HG03060 (cell line): ENCODE data around the gene MYLK.

Experiments
- ATAC-seq: cut with Tn5 transposase; IDR thresholded peaks from one replicate; pipeline ENCODE4 v1.9.1; 2021; ENCODE audit warnings: low read depth, moderate number of reproducible peaks; ENCODE audit not compliant: unreplicated experiment

Gene MYLK

DNA sequence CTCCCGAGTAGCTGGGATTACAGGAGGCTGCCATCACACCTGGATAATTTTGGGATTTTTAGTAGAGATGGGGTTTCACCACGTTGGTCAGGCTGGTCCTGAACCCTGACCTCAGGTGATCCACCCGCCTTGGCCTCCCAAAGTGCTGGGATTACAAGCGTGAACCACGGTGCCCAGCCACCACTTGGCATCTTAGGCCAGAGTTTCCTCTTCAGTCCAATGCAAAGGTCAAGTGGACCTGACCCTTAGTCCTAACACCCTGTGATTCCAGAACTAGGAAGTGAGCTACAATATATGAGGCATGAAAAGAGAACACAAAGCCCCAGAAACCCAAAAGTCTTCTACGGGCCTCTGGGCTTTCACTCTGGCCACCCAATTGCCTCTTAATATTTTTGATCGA is 5.3 kb downstream of the MYLK start:
- ATAC-seq, result no peak

DNA sequence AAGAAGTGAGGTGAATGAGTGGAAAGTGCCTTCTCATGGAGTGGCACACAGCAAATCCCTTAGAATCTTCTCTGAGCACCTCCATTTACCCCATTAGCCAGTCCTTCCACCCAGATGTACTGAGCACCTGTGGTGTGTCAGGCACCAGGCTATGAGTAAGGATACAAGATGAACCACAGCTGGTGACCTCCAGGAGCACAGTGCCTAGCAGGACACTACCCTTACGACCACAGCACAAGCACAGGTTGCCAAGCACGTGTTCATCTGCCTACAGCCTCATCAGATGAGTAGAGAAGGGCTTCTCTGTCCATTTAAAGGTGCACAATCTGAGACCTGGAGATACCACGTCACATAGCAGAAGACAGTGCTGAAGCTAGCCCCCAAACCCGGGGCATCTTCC is 6.2 kb downstream of the MYLK start:
- ATAC-seq, result no peak

DNA sequence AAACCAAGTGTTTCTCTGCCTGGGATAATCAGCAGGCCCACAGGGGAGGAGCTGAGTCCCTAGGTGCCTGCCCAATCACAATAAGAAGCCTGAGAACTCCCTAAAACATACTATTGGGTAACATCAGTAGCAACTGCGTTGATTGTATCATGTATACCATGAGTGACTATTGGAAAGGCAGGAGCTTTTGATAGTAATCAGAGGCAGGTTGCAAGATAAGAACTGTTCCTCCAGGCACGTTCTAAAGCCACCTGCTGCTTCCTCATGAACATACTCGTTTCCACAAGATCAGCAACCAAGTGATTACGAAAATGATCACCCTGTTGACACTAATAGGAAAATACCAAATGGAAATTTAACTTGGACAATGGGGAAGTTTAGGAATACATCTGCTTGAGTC is 6.7 kb downstream of the MYLK start:
- no peak for ATAC-seq

DNA sequence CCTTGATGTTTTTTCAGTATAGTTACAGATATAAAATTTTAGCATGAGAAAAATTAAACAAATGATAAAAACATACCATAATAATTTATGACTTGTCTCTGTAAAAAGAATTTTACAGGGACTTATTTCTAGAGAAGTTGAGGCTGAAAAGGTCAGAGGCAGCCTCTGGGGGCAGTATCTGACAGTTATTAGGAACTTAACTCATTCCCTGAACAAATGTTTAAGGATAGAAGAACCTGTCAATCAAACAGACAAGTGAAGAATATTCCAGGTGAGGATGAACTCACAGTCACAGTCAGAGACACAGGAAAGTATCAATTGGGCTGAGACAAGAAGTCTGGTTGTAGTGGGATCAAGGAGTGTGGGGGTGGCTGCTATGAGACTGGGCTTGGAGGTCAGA is 7.3 kb downstream of the MYLK start:
- no peak for ATAC-seq

DNA sequence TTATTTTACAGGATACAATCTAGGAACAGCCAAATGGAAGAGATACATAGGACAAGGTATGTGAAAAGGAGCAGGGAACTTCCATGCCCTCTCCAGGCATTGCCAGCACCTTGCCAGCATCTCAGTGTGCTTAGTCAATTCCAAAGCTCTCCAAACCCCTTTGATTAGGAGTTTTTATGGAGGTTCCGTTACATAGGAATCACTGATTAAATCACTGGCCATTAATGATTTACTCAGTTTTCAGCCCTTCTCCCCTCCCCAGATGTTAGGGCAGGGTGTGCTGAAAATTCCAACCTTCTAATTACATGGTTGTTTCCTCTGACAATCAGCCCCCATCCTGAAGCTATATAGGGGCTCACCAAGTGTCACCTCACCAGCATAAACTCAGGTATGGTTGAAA is 11.5 kb downstream of the MYLK start:
- ATAC-seq, result no peak

DNA sequence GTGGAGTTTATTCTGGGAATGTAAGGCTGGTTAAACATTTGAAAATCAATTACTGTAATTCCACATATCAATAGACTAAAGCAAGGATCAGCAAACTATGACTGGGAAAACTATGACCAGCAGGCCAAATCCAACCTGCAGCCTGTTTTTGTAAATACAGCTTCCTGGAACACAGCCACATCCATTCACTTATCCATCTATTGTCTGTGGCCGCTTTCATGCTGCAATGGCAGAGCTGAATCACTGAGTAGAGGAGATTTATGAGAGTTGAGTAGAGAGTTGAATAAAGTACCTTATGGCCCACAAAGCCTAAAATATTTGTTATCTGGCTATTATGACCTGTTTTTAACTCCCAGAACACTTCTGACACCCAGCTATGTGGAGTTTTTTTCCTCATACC is 12.2 kb downstream of the MYLK start:
- ATAC-seq, result no peak

DNA sequence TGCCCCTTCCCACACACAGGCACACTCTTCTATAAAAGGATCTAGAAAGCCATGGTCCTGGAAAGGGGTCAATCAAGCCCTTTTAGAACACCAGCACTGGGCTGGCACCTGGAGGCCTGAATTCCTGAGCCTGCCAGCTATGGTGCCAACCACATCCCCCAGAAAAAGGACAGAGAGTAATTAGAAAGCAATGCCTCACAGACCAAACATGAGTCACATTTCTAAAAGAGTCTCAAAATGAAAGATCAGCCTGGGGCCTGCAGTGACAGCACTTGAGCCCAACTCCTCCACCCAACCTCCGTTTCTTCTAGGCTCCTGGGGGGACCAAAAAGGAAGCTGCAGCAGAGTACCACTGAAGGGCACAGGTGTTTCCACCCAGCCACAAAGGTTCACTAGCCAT is 14.1 kb downstream of the MYLK start:
- no peak for ATAC-seq

DNA sequence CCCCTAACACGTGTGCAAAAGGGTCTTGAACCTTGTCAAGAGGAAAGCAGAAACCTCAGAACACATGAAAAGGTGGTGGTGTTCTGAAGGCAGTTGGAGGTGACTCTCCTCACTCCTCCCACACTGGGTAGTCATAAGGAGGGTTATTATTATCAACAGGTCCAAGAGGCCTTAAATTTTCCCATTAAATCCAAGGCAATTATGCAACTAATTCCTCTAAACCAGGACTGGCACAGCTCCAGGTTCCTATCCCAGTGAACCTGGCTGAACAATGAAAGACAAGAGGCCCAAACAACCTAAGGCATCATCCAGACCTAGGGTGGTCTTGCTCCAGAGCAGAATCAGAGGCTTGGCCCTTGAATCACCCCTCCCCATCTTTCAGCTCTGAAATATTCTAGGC is 15.0 kb downstream of the MYLK start:
- ATAC-seq, result no peak

DNA sequence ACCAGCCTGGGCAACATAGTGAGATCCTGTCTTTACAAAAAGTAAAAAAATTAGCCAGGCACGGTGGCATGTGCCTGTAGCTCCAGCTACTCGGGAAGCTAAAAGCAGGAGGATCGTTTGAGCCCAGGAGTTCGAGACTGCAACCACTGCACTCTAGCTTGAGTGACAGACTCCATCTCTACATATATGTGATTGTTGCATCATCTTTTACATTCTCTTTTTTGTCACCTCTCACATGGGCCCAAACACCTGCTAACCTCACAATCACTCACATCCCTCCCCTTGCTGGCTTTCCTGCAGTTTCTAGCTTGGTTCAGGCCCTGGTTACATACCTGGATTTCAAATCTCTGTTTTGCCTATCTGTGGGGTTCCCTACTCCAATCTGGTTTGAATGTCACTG is 19.4 kb downstream of the MYLK start:
- no peak for ATAC-seq

DNA sequence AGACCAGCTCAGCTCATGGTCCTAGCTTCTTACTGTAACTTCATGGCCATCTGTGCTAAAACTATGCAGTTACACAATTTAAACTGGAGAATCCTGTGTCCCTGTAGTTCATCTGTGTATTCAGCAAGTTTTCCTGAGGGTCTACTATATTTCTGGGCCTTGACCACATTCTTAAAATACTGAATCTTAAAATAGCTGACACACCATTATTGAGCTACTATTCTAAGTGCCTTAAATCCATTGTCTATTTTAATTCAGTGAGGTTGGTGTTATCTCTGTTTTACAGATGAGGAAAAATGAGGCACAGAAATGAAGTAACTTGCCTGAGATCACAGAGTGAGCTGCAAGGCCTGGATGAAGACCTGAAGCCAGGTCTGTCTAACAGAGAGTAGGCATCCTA is 22.0 kb downstream of the MYLK start:
- no peak for ATAC-seq

DNA sequence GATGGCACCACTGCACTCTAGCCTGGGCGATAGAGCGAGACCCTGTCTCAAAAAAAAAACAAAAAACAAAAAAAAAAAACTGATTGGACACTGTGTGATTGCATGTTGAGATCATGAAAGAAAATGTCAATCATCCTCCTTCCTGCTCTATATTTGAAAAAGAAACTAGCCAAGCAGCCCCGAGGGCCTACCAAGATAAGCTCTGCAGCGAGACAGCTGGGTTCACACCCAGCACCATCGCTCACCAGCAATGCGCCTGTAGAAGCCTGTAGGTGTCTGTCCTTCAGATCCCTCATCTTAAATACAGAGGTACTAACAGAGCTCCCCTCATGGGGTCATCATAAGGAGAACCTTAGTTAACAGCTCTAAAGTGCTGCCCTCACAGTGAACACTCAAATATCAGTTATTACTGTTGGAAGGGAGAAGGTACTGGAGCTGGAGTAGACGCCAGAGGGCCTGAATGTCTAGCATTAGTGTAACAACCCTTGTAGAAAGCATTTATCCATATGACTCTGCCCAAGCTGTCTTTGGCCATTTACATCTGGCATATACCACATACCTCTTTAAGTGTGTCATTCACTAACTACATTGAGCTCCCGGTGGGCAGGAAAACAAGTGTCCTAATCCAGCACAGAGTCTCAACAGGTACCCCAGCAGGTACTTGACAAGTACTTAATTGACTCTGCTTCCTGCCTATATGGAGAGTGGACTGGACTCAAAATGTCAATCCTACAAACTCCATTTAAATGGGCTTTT is 22.9 kb downstream of the MYLK start:
- ATAC-seq, result no peak

DNA sequence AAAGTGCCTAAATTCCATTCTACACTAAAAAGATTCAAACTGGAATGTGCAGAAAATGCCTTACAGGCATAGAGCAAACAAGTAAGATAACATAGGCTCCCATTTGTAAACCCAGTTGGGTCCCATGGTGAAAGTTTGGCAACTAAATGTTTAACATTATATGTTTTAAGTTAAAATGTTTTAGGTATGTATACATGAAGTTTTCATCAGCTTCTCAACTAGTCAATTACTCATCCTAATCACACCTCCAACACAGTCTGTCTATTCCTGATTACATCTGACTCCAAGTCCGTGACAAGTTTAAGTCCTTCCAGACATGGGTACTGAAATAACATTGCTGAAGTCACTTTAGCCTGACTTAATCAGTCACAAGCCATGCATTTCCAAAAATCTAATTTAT is 25.0 kb downstream of the MYLK start:
- no peak for ATAC-seq

DNA sequence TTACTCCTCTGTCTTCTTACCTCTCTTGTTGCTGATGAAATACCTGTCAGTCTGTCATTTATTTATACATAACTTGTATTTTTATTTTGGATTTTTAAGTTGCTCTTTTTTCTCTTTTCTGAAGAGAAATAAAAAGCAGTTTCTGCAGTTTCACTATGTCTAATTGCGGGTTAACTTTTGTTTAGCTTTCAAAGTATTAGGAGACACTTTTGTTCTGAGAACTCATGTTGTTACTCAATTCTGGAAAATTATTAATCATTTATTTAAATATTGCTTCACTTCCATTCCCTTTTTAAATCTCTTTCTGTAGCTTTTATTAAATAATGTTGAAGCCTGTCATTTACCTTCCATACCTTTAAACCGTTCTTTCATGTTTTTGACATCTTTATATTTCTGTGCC is 29.2 kb downstream of the MYLK start:
- no peak for ATAC-seq

DNA sequence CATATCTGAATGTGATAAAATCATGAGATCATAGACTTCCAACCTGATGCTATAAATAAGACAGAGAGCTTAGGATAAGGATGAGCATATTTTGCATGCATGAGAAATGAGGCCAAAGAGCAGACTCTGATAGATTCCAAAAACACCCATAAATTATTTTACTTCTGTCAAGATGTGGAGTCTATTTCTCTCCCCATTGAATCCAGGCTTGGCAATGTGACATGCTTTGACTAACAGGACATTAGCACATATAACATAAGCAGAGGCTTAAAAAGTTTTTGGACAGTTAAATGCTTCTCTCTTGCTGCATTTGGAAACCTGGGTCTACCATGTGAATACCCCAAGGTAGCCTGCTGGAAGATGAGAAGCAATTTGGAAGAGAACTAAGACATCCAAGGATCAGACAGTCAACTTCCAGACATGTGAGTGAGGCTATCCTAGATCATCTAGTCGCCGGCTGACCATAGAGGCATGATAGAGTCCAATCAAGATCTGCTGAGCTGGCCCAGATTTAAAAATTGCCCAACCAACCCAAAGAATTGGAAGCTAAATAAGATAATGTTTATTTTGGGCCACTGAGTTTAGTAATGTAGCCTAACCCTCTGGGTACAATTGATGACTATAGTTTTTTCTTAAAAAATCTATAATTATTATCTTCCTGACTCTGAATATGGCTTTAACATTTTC is 30.3 kb downstream of the MYLK start:
- no peak for ATAC-seq

DNA sequence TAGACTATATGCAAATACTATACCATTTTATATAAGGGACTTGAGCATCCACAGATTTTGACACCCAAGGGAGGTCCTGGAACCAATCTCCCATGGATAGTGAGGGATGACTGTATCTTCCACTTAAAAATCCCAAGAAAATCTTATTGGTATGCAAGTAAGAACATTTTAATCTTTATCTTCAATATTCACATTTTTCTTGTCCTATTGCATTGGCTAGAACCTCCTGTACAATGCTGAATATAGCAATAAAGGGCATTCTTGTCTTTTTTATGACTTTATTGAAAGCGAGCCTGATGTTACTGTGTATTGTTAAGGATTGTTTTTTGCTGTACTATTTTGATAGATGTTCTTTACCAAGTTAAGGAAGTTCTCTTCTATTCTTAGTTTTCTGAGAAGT is 36.9 kb downstream of the MYLK start:
- no peak for ATAC-seq

DNA sequence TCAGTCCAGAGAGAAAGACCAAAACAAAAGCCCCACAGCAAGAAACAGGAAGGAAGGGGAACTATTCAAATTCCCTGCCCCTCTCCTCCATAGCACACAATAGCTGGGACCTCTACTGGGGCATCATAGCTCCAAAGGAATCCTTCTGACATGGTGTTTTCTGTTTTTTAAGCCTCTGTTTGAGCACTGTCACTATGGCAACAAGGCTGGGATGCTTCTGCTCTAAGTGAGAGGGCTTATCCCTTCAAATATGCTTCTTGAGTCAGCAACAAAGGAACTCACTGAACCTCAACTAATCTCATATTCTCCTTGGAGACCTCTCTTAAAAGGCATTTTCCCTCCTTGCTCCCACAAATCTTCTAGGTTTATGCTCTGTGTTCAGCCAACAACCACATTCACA is 40.5 kb downstream of the MYLK start:
- ATAC-seq, result no peak

DNA sequence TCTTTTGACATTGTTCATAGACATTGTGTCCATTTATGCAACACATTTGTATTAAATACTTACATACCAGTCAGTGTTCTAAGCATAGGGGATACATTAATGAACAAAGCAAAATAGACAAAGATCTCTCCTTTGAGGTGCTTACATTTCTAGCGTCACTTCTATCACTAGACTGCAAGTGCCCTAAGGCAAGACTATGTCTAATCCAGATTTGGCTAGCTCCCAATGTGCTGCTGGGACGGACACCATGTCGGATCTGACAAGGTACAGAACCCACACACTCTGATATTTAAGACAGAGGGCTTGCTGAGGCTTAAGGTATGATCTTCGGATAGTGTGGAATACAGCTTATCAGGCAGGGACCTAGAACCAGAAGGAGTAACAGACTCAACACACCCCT is 41.4 kb downstream of the MYLK start:
- no peak for ATAC-seq

DNA sequence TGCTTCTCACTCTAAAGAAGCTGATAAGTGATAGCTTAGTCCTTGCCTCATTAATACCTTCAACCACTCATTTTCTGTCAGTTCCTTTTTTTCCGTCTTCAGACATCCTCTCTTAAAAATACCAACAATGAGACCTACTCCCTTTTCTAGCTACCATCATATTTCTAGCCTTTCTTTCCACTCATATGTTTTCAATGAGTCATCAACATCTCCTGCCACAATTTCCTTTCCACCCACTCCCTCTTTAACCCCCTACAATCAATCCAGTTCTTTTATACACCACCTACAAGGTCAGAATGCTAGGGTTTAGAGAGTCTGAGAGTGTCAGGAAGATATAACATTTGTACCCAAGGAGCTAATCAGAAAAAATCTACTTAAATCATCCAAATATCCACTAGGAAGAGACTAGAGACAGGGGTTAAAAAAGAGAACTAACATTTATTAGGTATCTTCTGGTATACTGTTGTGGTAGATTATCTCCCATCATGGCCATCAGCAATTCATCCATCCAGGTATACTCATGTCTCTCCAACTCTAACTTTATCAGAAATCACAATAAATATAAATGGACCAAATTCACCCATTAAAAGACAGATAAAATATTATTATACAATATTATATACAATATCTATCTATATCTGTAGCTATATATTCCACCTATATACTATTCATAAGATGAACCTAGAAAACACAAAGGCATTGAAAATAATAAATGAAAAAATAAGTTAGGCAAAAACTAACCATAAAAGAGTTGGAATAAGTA is 42.5 kb downstream of the MYLK start:
- no peak for ATAC-seq

DNA sequence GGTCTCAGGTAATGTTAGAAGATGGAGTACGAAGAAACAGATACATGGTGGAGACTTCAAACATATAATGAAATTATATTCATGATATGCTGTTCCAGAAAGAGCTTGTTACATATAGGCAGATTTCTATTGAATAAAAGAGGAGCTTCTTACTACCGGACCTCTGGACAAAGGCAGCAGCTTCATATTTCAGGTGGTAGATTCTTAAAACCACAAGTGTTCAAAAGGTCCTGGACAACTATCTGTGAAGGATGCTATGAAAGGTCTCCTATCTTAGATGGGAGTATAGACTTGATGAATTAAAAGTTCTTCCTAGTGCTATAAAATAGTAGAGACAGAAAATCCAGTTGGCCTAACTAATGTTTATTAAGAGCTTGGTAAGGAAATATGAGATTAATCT is 43.2 kb downstream of the MYLK start:
- no peak for ATAC-seq

DNA sequence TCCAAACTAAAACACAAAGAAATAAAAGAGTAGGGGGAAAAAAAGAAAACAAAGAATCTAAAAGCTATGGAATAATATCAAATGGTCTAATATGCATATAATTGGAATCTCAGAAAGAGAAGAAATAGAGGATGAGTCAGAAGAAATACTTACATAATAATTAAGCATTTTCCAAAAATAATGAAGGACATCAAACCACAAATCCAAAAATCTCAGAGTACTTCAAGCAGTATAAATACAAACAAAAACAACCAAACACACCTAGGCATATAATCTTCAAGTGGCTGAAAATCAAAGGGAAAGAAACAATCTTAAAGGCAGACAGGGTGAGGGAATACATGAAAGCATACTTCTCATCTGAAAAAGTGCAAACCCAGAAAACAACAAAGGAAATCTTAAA is 46.3 kb downstream of the MYLK start:
- ATAC-seq, result no peak

DNA sequence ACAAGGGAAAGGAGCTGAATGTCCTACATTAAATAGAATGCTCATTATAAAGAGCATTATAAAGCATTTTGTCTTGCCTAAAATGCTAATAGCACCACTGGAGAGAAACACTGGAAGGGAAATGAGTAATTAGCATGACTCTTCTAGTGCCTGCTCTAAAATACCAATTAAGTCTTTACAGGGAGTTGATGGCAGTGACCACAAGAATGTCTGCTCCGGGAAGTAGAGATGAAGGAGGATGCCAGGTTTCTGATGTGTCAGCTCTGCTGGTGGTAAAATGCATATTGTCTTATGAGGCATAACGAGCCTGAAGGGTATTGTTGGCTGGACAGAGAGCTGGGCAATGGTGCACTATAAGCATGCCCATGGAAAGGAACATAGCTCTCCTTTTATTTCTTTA is 49.5 kb downstream of the MYLK start:
- no peak for ATAC-seq

DNA sequence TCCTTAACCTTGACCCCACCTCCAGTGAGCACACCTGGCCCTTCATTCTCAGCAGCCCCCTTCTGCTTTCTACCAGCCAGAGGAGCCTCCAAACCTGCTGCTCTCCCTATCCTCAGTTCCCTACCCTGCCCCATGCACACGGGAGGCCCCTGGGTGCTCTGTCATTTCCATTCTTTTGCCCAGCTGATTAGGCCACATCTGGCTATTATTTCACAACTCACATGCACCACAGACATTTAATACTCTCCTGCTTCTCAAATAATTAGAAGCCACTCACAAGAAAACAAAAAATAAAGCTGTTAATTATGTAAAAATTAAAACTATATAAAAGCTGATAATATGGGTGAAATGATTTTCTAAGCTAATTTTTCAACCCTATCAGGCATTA is 50.7 kb downstream of the MYLK start:
- ATAC-seq, result no peak
